Left ventricle myocardium superior (tissue), 1 donor: Measurements from ENCODE around the gene TMSB4X. TPM values are rescaled to one million over a fixed set of nuclear protein-coding genes. Genes with fewer than 3 reads are reported as not detected.
"Not testable (repeated sequence)": the region's sequence is repeated elsewhere in the genome, so short reads cannot be mapped to it uniquely, and the experiment has no call there.

ENCODE experiments used
- ATAC-seq: fragments of 200-7000 bp; cut with Tn5 transposase; one replicate; pipeline ENCODE4 v1.9.1; 2020; ENCODE audit warnings: mild to moderate bottlenecking, moderate library complexity
- DNase-seq: peaks from one replicate; pipeline ENCODE4 v3.0.0-alpha.2; 2020
- intact Hi-C: fragments of 100-400 bp; cut with micrococcal nuclease; formaldehyde crosslinking; loops from one replicate; pipeline ENCODE4 v1.11.0; 2022
- total RNA-seq: library from RNA; stranded (reverse); fragmentation: NEBNext Ultra II Directional; extraction: Animal tissue kit (Norgen Biotek cat#: 25700); gene quantifications from one replicate; pipeline ENCODE4 v1.2.1, GENCODE V29; 2021
- donor health status: DM: no; HTN: yes; CAD: no; lungs with severe emphysema.

TMSB4X gene
- total RNA-seq, 1 donor from 2014 or later, result 942 TPM

DNA sequence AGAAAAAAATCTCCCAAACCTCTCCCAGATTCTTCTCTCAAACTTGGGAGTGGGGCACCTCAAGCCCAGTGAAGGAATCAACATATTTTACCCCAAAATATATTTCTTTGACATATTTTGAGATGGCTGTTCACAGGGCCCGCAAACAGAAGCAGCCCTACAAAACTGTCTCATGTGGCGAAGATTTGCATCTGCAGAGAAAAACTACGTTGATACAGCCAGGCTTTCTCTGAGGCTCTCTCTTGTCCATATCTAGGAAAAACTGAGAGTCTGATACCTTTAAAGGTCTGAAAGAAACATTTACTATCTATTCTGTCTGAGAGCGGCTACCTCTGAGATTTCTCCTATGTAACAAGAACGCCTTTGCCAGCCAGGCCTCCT is 23.3 kb upstream of the TMSB4X start:
- intact Hi-C loops, result no loop called here
- ATAC-seq (no peak), DNase-seq (no peak)

DNA sequence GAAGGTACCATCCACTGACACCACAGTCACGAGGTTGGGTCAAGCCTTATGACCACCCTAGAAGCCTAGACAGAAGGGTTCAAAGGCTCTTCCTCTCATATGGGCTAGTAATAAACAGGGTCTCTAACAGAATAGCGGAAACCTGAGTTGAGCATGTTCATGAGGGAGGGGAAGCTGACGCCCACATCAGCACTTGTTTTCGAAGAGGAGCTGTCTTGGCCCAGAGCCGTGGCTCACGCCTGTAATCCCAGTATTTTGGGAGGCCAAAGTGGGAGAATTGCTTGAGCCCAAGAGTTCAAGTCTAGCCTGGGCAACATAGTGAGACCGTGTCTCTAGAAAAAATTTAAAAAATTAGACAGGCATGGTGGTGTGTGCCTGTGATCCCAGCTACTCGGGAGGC is 21.5 kb upstream of the TMSB4X start:
- DNase-seq (no peak), ATAC-seq (no peak)
- intact Hi-C loops, result no loop called here

DNA sequence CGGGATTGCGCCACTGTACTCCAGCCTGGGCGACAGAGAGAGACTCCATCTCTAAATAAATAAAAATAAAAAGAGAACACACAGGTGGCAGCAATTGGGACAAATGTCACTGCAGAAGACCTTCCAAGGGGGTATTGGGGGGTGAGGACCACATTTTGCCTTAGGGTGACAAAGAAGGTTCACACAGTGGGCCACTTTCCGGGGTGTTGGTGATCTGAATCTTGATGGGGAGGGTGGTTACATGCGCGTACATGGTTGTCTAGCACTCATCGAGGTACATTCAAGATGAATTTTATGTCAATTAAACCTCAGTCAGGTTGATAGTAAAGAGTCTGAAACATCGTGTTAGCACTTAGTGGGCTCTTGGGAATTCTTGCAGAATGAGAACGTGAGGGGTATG is 20.5 kb upstream of the TMSB4X start:
- DNase-seq (no peak), ATAC-seq (no peak)
- intact Hi-C loops, result no loop called here

DNA sequence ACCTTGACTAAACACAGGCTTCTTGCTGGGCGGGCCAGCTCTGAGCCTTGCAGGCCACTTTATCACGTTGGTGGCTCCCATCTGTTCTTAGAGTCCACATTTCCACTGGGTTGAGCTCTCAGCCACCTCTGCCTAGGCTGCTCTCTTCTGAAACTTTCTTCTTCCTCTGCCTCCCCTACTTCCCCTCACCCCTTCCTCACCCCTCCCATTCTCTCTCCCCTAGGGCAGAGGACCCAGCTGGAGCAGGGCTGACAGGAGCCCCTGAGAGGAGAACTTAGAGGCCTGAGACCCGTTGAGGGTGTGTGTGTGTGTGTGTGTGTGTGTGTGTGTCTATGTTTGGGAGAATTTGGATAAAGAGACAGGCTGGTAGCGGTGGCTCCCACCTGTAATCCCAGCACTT is 19.9 kb upstream of the TMSB4X start:
- ATAC-seq (peak; percentile 22), DNase-seq (no peak)
- intact Hi-C loops, result no loop called here

DNA sequence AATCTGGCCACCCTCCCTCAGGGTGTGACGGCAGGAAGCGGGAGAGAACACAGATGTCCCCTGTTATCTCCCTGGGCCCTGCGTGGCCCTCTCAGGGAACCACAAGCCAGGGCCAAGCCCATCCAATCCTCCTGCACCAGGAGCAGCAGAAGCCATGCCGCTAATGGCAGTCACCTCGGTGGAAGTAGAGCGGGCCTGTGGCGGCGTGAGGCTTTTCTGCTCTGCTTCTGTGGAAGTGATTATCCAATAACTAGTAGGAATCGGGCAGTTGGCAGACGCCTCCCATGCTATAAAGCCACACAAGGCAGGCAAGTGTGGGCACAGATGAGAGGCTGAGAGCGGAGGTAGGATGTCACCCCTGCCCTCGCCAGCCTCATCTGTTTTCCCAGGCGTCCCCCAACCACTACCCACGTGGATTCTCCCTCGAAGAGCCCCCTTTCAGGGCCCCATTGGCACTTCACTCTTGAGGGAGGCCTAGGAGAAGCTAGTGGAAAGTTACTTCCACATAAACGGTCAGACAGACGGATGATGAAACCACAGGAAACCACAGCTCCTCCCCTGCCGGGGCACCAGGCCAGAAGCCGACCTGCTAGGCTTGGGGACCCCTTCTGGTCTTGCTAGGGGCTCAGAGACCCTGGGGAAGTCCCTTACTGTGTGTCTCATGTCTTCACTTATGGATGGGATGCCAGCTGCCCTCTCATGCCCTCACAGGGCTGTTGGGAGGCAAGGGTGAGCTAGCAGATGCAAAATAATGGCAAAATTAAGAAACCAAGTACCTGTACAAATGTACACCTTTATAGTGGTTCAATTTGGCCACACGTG is 18.8 kb upstream of the TMSB4X start:
- intact Hi-C loops, result no loop called here
- ATAC-seq, result peak; percentile 84
- peak; percentile 68 for DNase-seq

DNA sequence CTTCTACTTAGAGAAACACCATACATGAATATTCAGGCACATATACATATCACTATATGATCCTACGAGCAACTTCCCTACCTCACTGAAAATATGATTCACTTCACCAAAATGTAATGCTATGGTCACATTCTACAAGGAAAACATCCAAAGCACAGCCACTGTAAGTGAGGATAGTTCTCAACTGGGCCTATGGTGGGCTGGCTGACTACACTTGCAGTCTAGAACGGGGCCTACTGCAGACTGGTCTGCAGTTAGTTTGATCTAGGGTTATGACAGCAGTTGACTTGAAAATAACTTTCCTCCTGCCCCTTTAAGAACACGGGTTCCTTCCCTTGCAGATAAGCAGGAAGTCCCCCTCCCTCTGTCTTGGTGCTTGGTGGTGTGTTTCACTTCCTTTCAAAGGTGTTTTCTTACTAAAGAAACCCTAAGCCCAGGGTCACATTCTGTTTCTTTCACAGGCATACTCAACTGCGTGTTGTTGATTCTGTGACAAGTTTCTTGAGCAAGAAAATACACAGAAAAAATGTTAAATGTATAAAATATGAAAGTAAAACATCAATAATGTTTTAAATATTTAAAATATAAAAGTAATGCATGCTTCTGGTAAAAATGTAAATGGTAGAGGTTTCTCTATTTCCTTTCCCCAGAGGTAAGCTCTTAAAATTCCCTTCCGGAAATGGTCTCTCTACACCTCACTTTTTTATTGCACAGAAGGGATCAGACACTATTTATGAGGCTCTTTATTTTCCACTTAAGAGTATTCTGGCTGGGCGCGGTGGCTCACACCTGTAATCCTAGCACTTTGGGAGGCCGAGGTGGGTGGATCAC is 18.0 kb upstream of the TMSB4X start:
- intact Hi-C loops, result no loop called here
- DNase-seq (no peak), ATAC-seq (peak; percentile 68)

DNA sequence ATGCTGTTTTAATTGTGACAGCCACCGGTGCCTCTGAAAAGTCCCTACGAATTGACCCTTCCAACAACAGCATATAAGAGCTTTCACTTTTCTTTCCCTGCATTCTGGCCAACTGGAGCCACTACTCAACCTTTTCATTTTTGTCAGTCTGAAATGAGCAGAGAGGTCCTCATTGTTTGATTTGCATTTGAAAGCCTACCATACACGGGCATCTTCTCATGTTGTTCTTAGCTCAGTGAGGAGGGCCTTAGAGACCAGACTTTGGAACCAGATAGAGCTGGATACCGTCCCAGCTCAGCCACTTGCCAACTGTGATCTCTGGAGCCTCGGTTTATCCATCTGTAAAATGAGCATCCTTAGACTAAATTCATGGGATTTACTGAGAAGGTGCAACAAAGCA is 16.9 kb upstream of the TMSB4X start:
- DNase-seq (no peak), ATAC-seq (no peak)
- intact Hi-C loops, result no loop called here

DNA sequence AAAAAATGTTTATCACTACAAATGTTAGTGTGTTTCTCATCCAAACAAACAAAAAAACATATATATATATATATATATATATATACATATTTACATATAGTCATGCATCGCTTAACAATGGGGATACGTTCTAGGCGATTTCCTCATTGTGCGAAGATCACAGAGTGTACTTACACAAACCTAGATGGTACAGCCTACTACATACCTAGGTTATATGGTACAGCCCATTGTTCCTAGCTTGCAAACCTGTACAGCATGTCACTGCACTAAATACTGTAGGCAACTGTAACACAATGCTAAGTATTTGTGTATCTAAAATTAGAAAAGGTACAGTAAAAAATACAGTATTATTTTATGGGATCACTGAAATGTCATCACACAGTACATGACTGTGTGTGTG is 16.4 kb upstream of the TMSB4X start:
- ATAC-seq (no peak), DNase-seq (no peak)
- intact Hi-C loops, result no loop called here

DNA sequence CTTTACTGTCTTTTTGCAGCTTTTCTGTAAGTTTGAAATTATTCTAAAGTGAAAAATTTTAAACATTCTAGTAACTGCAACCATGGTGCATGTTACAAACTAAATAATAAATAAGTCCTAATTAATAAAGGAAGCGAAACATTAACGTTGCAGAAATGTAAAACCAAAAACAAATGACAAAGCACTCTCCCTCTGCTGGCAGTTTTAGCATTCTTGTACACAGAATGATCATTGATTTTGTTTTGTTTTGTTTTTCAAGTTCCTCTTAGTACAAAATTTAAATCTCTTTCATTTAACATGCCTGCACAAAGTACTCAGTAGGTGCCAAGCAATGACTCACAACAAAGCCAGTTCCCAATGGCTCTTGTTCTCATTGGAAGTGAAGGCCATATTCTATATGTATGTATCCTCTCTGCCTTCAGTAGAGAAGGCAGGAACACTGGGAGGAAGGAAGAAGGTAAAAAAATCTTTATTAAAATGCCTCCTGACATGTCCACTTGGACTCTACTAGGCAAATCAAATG is 13.7 kb upstream of the TMSB4X start:
- DNase-seq, result no peak
- intact Hi-C loops, result no loop called here
- ATAC-seq, result no peak

DNA sequence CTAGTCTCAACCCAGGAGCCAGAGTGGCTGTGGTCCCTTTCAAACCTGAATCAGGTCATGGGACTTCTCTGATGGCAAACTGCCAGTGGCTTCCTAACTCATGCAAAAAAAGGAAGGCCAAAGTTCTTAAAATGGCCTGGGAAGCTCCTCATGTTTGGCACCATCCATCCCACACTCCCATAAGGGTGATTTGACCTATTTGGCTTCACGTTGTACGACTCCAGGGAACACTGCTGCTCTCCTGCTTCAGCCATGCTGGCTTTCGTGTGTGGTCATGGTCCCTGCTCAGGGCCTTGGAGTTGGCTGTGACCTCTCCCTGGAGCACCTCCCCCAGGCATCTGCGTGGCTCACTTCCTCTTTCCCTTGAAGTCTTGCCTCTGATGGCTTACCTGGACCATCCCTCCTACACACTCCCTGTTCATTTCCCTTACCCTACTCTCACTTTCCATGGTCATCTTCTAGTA is 12.8 kb upstream of the TMSB4X start:
- DNase-seq (no peak), ATAC-seq (no peak)
- intact Hi-C loops, result no loop called here

DNA sequence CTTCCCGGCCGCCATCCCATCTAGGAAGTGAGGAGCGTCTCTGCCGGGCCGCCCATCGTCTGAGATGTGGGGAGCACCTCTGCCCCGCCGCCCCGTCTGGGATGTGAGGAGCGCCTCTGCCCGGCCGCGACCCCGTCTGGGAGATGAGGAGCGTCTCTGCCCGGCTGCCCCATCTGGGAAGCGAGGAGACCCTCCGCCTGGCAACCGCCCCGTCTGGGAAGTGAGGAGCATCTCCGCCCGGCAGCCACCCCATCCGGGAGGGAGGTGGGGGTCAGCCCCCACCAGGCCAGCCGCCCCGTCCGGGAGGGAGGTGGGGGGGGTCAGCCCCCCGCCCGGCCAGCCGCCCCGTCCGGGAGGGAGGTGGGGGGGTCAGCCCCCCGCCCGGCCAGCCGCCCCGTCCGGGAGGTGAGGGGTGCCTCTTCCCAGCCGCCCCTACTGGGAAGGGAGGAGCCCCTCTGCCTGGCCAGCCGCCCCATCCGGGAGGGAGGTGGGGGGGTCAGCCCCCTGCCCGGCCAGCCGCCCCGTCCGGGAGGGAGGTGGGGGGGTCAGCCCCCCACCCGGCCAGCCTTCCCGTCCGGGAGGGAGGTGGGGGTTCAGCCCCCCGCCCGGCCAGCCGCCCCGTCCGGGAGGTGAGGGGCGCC is 11.6 kb upstream of the TMSB4X start:
- DNase-seq, ATAC-seq, intact Hi-C loops: not testable (repeated sequence)

DNA sequence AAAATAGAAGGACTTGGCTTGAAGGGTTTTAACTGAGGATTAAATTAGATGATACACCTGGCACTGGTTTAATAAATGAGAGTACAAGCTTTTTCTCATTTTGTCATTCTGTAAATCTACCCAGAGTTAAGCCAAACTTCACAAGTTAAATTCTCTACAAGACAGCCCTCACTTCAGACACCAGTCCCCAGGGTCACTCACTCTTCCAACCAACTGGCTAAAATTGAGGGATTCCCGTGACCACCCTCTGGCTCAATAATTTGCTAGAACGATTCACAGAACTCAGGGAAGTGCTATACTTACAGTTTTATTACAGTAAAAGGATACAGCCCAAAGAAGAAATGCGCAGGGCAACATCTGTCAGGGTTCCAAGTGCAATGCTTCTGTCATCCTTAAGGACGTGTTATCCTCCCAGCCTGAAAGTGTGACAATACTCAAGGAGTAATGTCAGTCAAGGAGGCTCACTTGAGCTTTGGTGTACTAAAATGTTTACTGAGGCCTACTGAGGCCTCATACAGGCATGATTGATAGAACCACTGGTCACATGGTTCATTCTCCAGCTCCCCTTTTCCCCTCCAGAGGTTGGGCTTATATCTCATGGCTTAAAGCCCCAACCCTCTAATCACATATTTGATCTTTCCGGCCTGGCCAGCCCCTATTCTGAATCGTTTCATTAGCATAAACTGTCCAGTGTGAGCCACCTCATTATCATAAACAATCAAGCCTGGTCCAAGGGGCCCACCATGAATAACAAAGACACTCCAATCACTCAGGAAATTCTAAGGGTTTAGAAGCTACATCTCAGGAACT is 9.6 kb upstream of the TMSB4X start:
- DNase-seq (no peak), ATAC-seq (no peak)
- intact Hi-C loops, result no loop called here

DNA sequence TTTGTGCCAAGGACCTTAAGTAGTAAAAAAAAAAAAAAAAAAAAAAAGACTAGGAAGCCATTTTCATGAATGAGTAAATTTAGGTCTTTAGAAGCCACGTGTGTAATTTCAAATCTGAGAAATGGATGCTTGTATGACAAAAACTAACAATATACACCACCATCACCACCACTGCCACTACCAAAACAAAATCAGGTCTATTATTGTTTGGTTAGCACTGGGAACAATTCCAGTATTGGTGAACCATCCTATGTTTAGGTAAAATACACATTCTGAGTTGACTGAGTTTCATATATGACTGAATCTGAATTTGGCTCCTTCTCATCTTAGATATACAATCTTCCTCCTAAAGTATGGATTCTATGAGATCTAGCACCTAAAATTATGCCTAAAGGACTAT is 8.8 kb upstream of the TMSB4X start:
- intact Hi-C loops, result no loop called here
- ATAC-seq (no peak), DNase-seq (no peak)

DNA sequence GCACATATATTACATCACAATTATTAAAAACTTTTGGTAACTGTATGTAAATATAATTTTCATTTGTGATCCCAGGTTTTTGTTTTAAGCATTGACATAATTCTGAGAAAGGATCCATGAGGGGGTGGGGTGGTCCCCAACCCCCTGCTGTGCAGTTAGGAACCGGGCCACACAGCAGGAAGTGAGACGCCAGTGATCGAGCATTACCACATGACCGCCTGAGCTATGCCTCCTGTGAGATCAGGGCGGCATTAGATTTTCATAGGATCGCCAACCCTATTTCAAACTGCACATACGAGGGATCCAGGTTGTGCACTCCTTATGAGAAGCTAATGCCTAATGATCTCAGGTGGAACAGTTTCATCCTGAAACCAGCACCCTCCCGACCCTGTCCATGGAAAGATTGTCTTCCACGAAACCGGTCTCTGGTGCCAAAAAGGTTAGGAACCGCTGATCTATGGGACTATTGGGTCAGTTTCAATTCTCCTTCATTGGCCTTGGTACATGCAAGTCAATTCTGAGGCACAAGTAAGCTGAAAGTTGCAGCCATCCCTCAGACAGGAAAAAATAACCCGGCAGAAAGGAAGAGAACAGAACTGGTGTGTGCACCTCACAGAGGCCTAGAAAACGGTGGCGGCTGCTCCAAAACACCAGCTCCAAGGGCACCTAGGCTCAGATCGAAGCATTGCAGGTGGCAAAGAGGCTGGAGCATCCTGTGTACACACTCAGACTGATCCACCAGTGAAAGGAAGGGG is 7.0 kb upstream of the TMSB4X start:
- DNase-seq (no peak), ATAC-seq (no peak)
- intact Hi-C loops, result no loop called here

DNA sequence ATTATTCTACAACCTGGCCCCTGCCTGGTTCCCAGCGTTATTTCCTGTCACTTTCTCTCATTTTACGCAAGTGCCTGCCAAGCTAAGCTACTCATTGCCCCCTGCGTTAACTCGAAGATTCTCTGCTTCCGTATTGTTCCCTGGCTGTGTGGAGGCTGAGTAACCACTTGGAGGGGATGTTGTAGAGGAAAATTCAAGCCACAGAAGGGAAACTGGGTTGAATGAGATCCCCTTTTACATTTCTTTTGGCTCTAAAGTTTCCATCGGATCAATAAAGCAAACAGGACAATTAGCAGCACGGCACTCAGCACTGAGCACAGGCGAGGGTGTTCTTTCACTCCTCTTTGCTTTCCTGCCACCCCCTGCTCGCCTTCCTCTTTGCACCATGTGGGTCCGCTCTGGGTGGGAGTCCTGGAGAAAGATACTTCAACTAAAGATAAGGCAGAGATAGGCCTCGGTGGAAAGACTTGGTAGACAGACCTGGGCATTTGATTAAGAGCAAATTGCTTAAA is 4.2 kb upstream of the TMSB4X start:
- no peak for DNase-seq
- ATAC-seq, result peak; percentile 50
- intact Hi-C loops, result loop anchor here (10.0 kb wide), 1 partner anchor 514 kb away; no protein-coding TSS in a partner anchor

DNA sequence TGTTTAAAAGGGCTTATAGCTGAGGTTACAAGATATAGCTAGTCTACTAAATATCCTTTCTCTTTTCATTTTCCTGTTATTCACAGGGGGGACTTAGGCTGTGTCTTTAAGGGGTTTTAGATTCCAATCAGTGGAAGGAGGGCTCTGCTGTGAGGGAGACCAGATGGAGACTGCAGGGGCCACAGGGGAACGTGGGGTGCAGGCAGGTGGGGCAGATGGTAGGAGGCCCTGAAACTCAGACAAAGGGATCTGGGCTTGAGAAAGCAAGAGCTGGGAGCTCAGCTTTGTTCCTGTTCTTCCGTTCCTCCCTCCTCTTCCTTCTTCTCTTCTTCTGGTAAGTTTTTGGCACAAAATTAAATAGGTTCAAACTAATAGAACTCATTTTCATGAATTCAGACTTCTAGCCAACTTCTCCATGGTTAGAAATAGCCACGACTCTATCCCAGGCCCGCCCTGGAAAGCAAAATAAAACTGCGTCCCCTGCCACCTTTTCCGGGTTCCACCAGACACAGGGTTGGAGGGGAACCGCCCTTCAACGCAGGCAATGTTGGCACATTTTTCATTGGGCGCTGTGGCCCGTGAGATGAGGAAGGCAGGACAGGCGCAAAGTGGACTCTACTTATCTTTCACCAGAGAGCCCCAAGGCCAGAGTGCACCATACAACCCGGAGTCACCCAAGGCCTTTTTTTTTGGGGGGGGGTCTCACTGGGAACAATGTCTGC is 3.5 kb upstream of the TMSB4X start:
- intact Hi-C loops, result loop anchor here (10.0 kb wide), 1 partner anchor 513 kb away; no protein-coding TSS in a partner anchor
- DNase-seq, result peak; percentile 46
- ATAC-seq, result peak; percentile 17

DNA sequence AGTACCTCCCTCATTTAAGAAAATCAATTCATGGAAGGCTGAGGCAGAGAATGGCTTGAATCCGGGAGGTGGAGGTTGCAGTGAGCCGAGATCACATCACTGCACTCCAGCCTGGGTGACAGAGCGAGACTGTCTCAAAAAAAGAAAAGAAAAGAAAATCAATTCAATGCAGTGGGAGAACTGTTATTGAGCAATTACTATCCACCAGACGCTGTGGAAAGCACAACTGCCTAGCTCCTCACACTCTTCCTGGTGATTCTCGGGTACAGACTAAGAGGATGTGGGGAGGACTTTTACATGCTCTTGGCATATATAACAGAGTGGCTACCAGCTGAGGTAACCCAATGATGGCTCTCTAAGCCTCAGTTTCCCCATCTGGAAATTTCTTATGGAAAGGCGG is 2.7 kb upstream of the TMSB4X start:
- no peak for DNase-seq
- ATAC-seq, result no peak
- intact Hi-C loops, result loop anchor here (10.0 kb wide), 1 partner anchor 513 kb away; no protein-coding TSS in a partner anchor
